Kidney (tissue), 14 donors: ENCODE data around the gene MVP. TPM values are rescaled to one million over a fixed set of nuclear protein-coding genes. Genes with fewer than 3 reads are reported as not detected.

ENCODE experiments used
- DNase-seq, 5 donors: peaks; one replicate each; pipeline ENCODE4 v3.0.0-alpha.2; 2013 to 2020
- FAIRE-seq: peaks from 2 replicates; lab custom pipeline; 2012; peaks lifted over from hg19 to GRCh38; lab: Jason Lieb, UNC
- H3K27ac ChIP-seq, 2 donors: one replicate each; pipeline ENCODE4 v1.7.0; 2013; ENCODE audit warnings: low read depth in 2 of 2, low read length in 2 of 2, inconsistent platforms in 1 of 2
- H3K27me3 ChIP-seq: one replicate; pipeline ENCODE4 v1.7.1; 2013; ENCODE audit warnings: low read length, inconsistent platforms; ENCODE audit not compliant: control insufficient read depth, insufficient read depth
- H3K36me3 ChIP-seq, 3 donors: one replicate each; pipeline versions ENCODE4 v1.7.0 to v1.7.1; 2013; ENCODE audit warnings: low read length in 3 of 3, control low read depth in 1 of 3, inconsistent platforms in 1 of 3; ENCODE audit not compliant: insufficient read depth in 3 of 3, control insufficient read depth in 2 of 3
- H3K4me1 ChIP-seq, 3 donors: one replicate each; pipeline versions ENCODE4 v1.7.0 to v1.7.1; 2013; ENCODE audit warnings: low read length in 3 of 3, inconsistent platforms in 1 of 3, low read depth in 1 of 3; ENCODE audit not compliant: control insufficient read depth in 2 of 3, insufficient read depth in 2 of 3
- H3K4me3 ChIP-seq, 3 donors: one replicate each; pipeline versions ENCODE4 v1.7.0 to v1.8.1; 2013; ENCODE audit warnings: low read length in 3 of 3, control low read depth in 1 of 3, inconsistent platforms in 1 of 3
- H3K9ac ChIP-seq, 3 donors: one replicate each; pipeline versions ENCODE4 v1.7.0 to v1.7.1; 2013; ENCODE audit warnings: low read length in 3 of 3, control low read depth in 1 of 3, inconsistent platforms in 1 of 3
- H3K9me3 ChIP-seq, 3 donors: one replicate each; pipeline versions ENCODE4 v1.7.0 to v1.7.1; 2013; ENCODE audit warnings: low read length in 3 of 3, control low read depth in 1 of 3, inconsistent platforms in 1 of 3; ENCODE audit not compliant: control insufficient read depth in 2 of 3, insufficient read depth in 1 of 3
- CTCF ChIP-seq: IDR thresholded peaks from 3 replicates; pipeline ENCODE4 v1.5.1; 2012; ENCODE audit warnings: mild to moderate bottlenecking, moderate library complexity, borderline replicate concordance; ENCODE audit not compliant: insufficient read depth; ENCODE audit errors: extremely low read depth
- intact Hi-C: fragments of 100-400 bp; cut with DNase I; formaldehyde crosslinking; loops from one replicate; pipeline ENCODE4 v1.11.1; 2022
- polyA plus RNA-seq: library from polyadenylated mRNA; stranded (reverse); fragments of 350-450 nt; fragmentation: Illumina TruSeq; extraction: RNeasy Lipid Tissue Mini Kit (QIAGEN cat#74804); gene quantifications from one replicate; pipeline ENCODE4 v1.2.3, GENCODE V29; 2014; ENCODE audit warnings: low read depth, low replicate concordance; ENCODE audit not compliant: insufficient read depth
- total RNA-seq: library from RNA; stranded (reverse); fragmentation: NEBNext Ultra II Directional; extraction: Animal tissue kit (Norgen Biotek cat#: 25700); gene quantifications from one replicate; pipeline ENCODE4 v1.2.1, GENCODE V29; 2021
- donor health status: control.
- donor health status: control.
- donor health status: control.
- donor health status: control.
- donor health status: control.
- donor health status: DM: yes; HTN: yes; CAD: no.
- donor health status: Normal renal cell carcinoma (clear cell type).

The MVP gene
- total and polyA plus RNA-seq, 2 donors from 2014 or later, result 123 to 271 TPM

- H3K4me3 ChIP-seq, result peak overlapping the region; percentile 56 to 70 (median 59)
- no peaks in the 10 kb centered on the region for H3K27me3 ChIP-seq
- no peaks in the 10 kb centered on the region for H3K9me3 ChIP-seq
- peaks cover 0 to 5% (median 3%) of the 10 kb centered on the region in 3 donors for H3K36me3 ChIP-seq
- intact Hi-C loops, result no loop called here
- peaks cover 2 to 38% (median 18%) of the 10 kb centered on the region in 3 donors for H3K4me1 ChIP-seq
- peak overlapping the region in 1 of 3 donors; percentile 61 for H3K9ac ChIP-seq
- peak overlapping the region; percentile 94 for H3K27ac ChIP-seq
- no peak for TF ChIP-seq CTCF
- FAIRE-seq (no peak), DNase-seq (peak; percentile 63 to 92 (median 80))
These were observed 13.4 kb upstream of the MVP start for GRCh38 chr16:29806641-29807425.

- Histone ChIP-seq H3K27ac (peak overlapping the region; percentile 94), H3K9me3 (no peaks in the 10 kb centered on the region), H3K27me3 (no peaks in the 10 kb centered on the region), H3K9ac (peak overlapping the region; percentile 55 to 66 (median 61)), H3K4me1 (peaks cover 2 to 43% (median 18%) of the 10 kb centered on the region in 3 donors), H3K36me3 (peaks cover 0 to 3% (median 2%) of the 10 kb centered on the region in 3 donors), H3K4me3 (peak overlapping the region; percentile 56 to 70 (median 65))
- DNase-seq (peak; percentile 94 to 97 (median 96)), FAIRE-seq (no peak)
- intact Hi-C loops, result no loop called here
- peak; percentile 45 for TF ChIP-seq CTCF
These were observed 12.6 kb upstream of the MVP start for GRCh38 chr16:29807426-29808218.

GRCh38 chr16:29808219-29808900 is 11.9 kb upstream of the MVP start:
- Histone ChIP-seq H3K4me1 (peaks cover 2 to 43% (median 18%) of the 10 kb centered on the region in 3 donors), H3K9ac (peak overlapping the region; percentile 38 to 66 (median 55)), H3K27me3 (no peaks in the 10 kb centered on the region), H3K4me3 (peak overlapping the region; percentile 56 to 70 (median 65)), H3K27ac (peak overlapping the region; percentile 94), H3K9me3 (no peaks in the 10 kb centered on the region), H3K36me3 (peaks cover 0 to 3% (median 2%) of the 10 kb centered on the region in 3 donors)
- no peak for FAIRE-seq
- no peak for TF ChIP-seq CTCF
- intact Hi-C loops, result no loop called here
- peak in 3 of 5 donors; percentile 26 to 81 (median 73) for DNase-seq
